Left hindlimb (tissue), 1 donor: ENCODE results near the gene MTHFD1.

Source experiments
- DNase-seq: peaks from one replicate; pipeline ENCODE4 v3.0.0-alpha.2; 2018

MTHFD1 gene

GRCh38 chr14:64409126-64409920 is 21.2 kb downstream of the MTHFD1 start:
- DNase-seq = no peak

- no peak for DNase-seq
Observed at GRCh38 chr14:64410084-64410774, 22.1 kb downstream of the MTHFD1 start.

GRCh38 chr14:64411001-64411400 is 22.8 kb downstream of the MTHFD1 start:
- no peak for DNase-seq

- no peak for DNase-seq
Observed at GRCh38 chr14:64412237-64412636, 24.1 kb downstream of the MTHFD1 start.

GRCh38 chr14:64416348-64416932 is 28.3 kb downstream of the MTHFD1 start:
- DNase-seq = no peak

GRCh38 chr14:64417055-64417770 is 29.1 kb downstream of the MTHFD1 start:
- DNase-seq = no peak

- DNase-seq = no peak
Observed at GRCh38 chr14:64417771-64418125, 29.6 kb downstream of the MTHFD1 start.

- no peak for DNase-seq
Observed at GRCh38 chr14:64419003-64419402, 30.9 kb downstream of the MTHFD1 start.

- DNase-seq = no peak
Observed at GRCh38 chr14:64421166-64421565, 33.0 kb downstream of the MTHFD1 start.

GRCh38 chr14:64422005-64422404 is 33.9 kb downstream of the MTHFD1 start:
- DNase-seq = no peak

GRCh38 chr14:64422756-64423155 is 34.6 kb downstream of the MTHFD1 start:
- no peak for DNase-seq

- no peak for DNase-seq
Observed at GRCh38 chr14:64423987-64424386, 35.8 kb downstream of the MTHFD1 start.

GRCh38 chr14:64434528-64434927 is 46.4 kb downstream of the MTHFD1 start:
- no peak for DNase-seq

GRCh38 chr14:64438181-64438841 is 50.2 kb downstream of the MTHFD1 start:
- no peak for DNase-seq

GRCh38 chr14:64439141-64439540 is 51.0 kb downstream of the MTHFD1 start:
- no peak for DNase-seq

- DNase-seq = no peak
Observed at GRCh38 chr14:64440494-64440893, 52.3 kb downstream of the MTHFD1 start.

GRCh38 chr14:64442300-64442988 is 54.3 kb downstream of the MTHFD1 start:
- no peak for DNase-seq

GRCh38 chr14:64444140-64444539 is 56.0 kb downstream of the MTHFD1 start:
- DNase-seq = no peak

GRCh38 chr14:64444984-64445845 is 57.1 kb downstream of the MTHFD1 start:
- no peak for DNase-seq

GRCh38 chr14:64447876-64448670 is 59.9 kb downstream of the MTHFD1 start:
- DNase-seq = no peak
